Heart right ventricle (tissue), 16 donors: ENCODE results near the gene PEA15. TPM values are rescaled to one million over a fixed set of nuclear protein-coding genes. Genes with fewer than 3 reads are reported as not detected.
A peak's percentile ranks its signal among the peaks of the same experiment; 100 is the strongest.

ENCODE experiments used
- ATAC-seq, 8 donors: fragments of 200-7000 bp; cut with Tn5 transposase; one replicate each; pipeline ENCODE4 v1.9.1; 2020; ENCODE audit warnings: mild to moderate bottlenecking in 8 of 8, moderate library complexity in 8 of 8, moderate number of reproducible peaks in 1 of 8
- DNase-seq, 2 donors: peaks; one replicate each; pipeline ENCODE4 v3.0.0-alpha.2; 2020
- H3K27ac ChIP-seq, 10 donors: fragments of 200-600 bp; sonication (generic) in 2 of 10; one replicate each; pipeline versions ENCODE4 v1.5.0 to v1.8.0; 2020 to 2022; ENCODE audit warnings: mild to moderate bottlenecking in 3 of 10
- H3K27me3 ChIP-seq, 7 donors: fragments of 200-600 bp; one replicate each; pipeline ENCODE4 v1.8.0; 2021 to 2022; ENCODE audit warnings: mild to moderate bottlenecking in 2 of 7
- H3K36me3 ChIP-seq, 9 donors: fragments of 200-600 bp; sonication (generic) in 1 of 9; one replicate each; pipeline versions ENCODE4 v1.5.0 to v1.8.0; 2020 to 2022; ENCODE audit warnings: mild to moderate bottlenecking in 2 of 9
- H3K4me1 ChIP-seq, 9 donors: fragments of 200-600 bp; sonication (generic) in 1 of 9; one replicate each; pipeline versions ENCODE4 v1.5.0 to v1.8.0; 2020 to 2022; ENCODE audit warnings: mild to moderate bottlenecking in 4 of 9
- H3K4me3 ChIP-seq, 10 donors: fragments of 200-600 bp; sonication (generic) in 2 of 10; one replicate each; pipeline versions ENCODE4 v1.5.0 to v1.8.0; 2020 to 2022; ENCODE audit warnings: mild to moderate bottlenecking in 7 of 10, moderate library complexity in 2 of 10
- H3K9me3 ChIP-seq, 11 donors: fragments of 200-600 bp in 10 of 11; sonication (generic) in 2 of 11; one replicate each; pipeline versions ENCODE4 v1.5.0 to v1.8.0; 2013 to 2022; ENCODE audit warnings: mild to moderate bottlenecking in 2 of 11, control low read depth in 1 of 11, moderate library complexity in 1 of 11
- WGBS, 2 donors: extraction: QIAGEN DNeasy Blood & Tissue Kit; methylation state at CpG; one replicate each; pipeline ENCODE4 v1.1.7; 2013; ENCODE audit warnings: inconsistent platforms in 1 of 2; 5-methylcytosine and 5-hydroxymethylcytosine counted together
- intact Hi-C, 10 donors: fragments of 100-400 bp; cut with DNase I; formaldehyde crosslinking; loops; one replicate each; pipeline versions ENCODE4 v1.11.1 to v1.14.2; 2022
- polyA plus RNA-seq, 2 donors: library from polyadenylated mRNA; stranded (reverse); fragments of 200-250 nt; gene quantifications; one replicate each; pipeline ENCODE4 v1.2.3, GENCODE V29; 2013
- total RNA-seq, 10 donors: library from RNA; stranded (reverse); fragmentation: NEBNext Ultra II Directional in 3 of 10; extraction: Animal tissue kit (Norgen Biotek cat#: 25700) in 3 of 10; gene quantifications; one replicate each; pipeline versions ENCODE4 v1.2.1 to v1.2.4, GENCODE V29; 2021 to 2023
- TF ChIP-seq, protein P1 (sequence below), 9 donors: fragments of 200-600 bp; sonication (generic) in 2 of 9; IDR thresholded peaks; one replicate each; pipeline versions ENCODE4 v1.5.0 to v1.8.0; 2021 to 2022; ENCODE audit warnings: antibody characterized with exemption in 9 of 9, mild to moderate bottlenecking in 5 of 9, moderate library complexity in 1 of 9
- donor health status: Arrhythmogenic right ventricular cardiomyopathy.
- donor health status: ischemic (EF 13 %, LVEDD 7.1; RV severe dilation, severe dysfunction).
- donor health status: healthy with polysubstance abuse.
- donor health status: DM: no; HTN: yes; CAD: no.
- donor health status: DM: no; HTN: no; CAD: no.
- donor health status: ischemic (EF 25% LVEDD 6.9; RV normal size, moderate dysfunction).
- donor health status: ischemic (EF 25% LVEDD 5.7; RV mildly dilated, moderate dysfunction).
- donor health status: healthy.
- donor health status: DM: yes; HTN: yes; CAD: no.
- donor health status: Ischemic cardiomyopathy.
- donor health status: ischemic (EF 35%, LVEDD 5.7; RV mildly dilated, moderate dysfunction).
- donor health status: nonischemic (EF 11% LVEDD 7.7; RV severe dilation, severe dysfunction).
- donor health status: DM: yes; HTN: yes; CAD: no.
- donor health status: PGD.
- donor health status: ischemic (EF 29% LVEDD 5.4; RV normal size, mild dysfunction).
- donor health status: nonischemic (EF 23%, LVEDD 6.1; RV moderate dilation, normal function).

PEA15 gene
- total and polyA plus RNA-seq, 12 donors = 213 to 536 (median 271) TPM

DNA sequence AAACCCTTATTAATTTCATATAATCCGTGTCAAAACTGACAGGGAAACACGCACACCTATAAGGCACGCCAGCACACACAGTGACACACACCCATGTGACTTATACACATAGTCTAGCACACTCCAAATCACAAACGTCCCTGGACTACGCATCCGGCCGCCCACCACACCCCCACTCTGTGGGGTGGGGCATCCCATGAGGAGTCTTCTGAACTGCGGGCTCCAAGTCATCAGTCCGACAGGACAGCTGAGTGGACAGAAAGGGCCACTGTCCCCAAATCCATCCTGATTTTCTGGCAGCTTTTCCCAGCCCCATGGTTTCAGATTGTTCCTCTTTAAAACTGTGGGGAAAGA is 829 bp downstream of the PEA15 start:
- H3K27me3 ChIP-seq = no peaks in the 10 kb centered on the region
- H3K9me3 ChIP-seq = no peaks in the 10 kb centered on the region
- TF ChIP-seq, protein P1, sequence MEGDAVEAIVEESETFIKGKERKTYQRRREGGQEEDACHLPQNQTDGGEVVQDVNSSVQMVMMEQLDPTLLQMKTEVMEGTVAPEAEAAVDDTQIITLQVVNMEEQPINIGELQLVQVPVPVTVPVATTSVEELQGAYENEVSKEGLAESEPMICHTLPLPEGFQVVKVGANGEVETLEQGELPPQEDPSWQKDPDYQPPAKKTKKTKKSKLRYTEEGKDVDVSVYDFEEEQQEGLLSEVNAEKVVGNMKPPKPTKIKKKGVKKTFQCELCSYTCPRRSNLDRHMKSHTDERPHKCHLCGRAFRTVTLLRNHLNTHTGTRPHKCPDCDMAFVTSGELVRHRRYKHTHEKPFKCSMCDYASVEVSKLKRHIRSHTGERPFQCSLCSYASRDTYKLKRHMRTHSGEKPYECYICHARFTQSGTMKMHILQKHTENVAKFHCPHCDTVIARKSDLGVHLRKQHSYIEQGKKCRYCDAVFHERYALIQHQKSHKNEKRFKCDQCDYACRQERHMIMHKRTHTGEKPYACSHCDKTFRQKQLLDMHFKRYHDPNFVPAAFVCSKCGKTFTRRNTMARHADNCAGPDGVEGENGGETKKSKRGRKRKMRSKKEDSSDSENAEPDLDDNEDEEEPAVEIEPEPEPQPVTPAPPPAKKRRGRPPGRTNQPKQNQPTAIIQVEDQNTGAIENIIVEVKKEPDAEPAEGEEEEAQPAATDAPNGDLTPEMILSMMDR (IDR thresholded peaks at IDR 0.05) = no peak
- DNase-seq = peak in 1 of 2 donors; percentile 54
- H3K36me3 ChIP-seq = peaks cover 0 to 44% (median 0%) of the 10 kb centered on the region in 9 donors
- peak overlapping the region; percentile 73 to 98 (median 96) for H3K27ac ChIP-seq
- ATAC-seq = peak; percentile 45 to 79 (median 60)
- peaks cover 46 to 65% (median 59%) of the 10 kb centered on the region in 9 donors for H3K4me1 ChIP-seq
- intact Hi-C loops = loop anchor here in 1 of 10 donors (5.0 kb wide), 2 partner anchors 56 to 104 kb away; partner anchors contain the start of gene DCAF8
- 3 to 4% methylated on average over 9 of the region's 9 CpGs for WGBS, 2 donors
- peak overlapping the region; percentile 75 to 98 (median 90) for H3K4me3 ChIP-seq

DNA sequence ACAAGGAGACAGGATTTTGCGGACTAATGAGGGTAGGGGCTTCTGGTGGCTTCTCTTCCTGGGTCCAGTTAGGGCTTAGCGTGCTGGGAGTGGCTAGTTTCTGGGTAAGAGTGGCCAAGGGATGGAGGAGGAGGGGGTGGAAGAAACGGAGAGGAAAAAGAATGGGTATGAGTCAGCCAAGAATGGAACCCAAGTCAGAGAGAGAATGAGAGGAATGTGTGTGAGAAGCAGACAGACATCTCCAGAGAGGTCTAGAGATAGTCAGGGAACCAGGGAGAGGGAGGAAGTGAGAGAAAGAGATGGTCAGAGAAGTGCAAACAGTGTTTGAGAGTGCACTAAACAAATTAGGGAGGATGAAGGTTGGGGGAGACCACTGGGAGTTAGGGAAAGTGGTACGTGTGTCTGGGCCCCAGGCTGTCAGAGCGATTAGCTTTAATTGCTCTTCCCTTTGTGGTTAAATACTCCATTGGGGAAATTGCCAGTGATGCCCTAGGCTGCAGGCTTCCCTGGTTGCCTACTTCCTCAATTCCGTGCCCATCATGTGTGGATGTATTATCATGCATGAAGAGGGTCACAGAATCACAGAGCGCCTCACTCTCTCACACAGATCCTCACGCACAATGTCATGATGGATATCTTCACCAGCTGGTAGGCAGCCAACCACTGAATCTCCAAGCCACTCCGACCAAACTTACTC is 1.4 kb downstream of the PEA15 start:
- Histone ChIP-seq H3K4me3 (peak overlapping the region in 9 of 10 donors; percentile 75 to 98 (median 90)), H3K27me3 (no peaks in the 10 kb centered on the region), H3K36me3 (peaks cover 0 to 50% (median 5%) of the 10 kb centered on the region in 9 donors), H3K4me1 (peaks cover 46 to 66% (median 61%) of the 10 kb centered on the region in 9 donors), H3K9me3 (no peaks in the 10 kb centered on the region), H3K27ac (peak overlapping the region; percentile 73 to 98 (median 96))
- no peak for DNase-seq
- intact Hi-C loops = loop anchor here in 1 of 10 donors (5.0 kb wide), 2 partner anchors 56 to 104 kb away; partner anchors contain the start of gene DCAF8
- TF ChIP-seq, protein P1 (IDR thresholded peaks at IDR 0.05) = no peak
- 47 to 48% methylated on average over 9 of the region's 9 CpGs for WGBS, 2 donors
- no peak for ATAC-seq

DNA sequence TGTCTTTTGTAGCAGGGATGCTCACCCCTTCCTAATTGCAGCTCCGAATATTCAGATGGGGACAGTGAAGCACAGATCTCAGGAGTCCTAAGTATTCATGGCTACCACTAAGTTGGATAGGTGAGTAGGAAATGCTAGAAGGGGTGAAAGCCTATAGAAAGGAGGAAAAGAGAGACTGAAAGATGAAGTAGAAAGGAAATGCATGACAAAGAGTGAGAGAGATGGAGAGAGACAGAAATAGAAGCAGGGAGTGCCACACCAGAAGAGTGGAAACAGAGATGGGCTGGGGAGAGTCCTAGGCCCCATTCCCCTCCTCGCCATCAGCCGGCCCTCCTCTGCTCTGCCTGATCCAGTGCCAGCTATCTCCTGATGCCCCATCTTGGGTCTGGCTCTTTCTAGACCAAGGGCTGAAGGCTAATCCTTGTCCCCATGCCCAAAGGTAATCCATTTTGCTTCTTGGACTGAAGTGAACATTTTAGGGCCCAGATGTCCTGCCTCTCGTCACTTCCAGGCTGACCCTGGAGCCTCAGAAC is 2.0 kb downstream of the PEA15 start:
- peak overlapping the region in 2 of 10 donors; percentile 89 to 94 for H3K4me3 ChIP-seq
- H3K9me3 ChIP-seq = no peaks in the 10 kb centered on the region
- no peak for ATAC-seq
- no peaks in the 10 kb centered on the region for H3K27me3 ChIP-seq
- 64 to 75% methylated on average over 4 of the region's 4 CpGs for WGBS, 2 donors
- no peak for DNase-seq
- intact Hi-C loops = loop anchor here in 1 of 10 donors (5.0 kb wide), 2 partner anchors 55 to 105 kb away; partner anchors contain the start of gene DCAF8
- H3K4me1 ChIP-seq = peaks cover 46 to 69% (median 63%) of the 10 kb centered on the region in 9 donors
- H3K27ac ChIP-seq = peak overlapping the region; percentile 24 to 98 (median 96)
- peaks cover 0 to 56% (median 11%) of the 10 kb centered on the region in 9 donors for H3K36me3 ChIP-seq
- TF ChIP-seq, protein P1 (IDR thresholded peaks at IDR 0.05) = no peak

DNA sequence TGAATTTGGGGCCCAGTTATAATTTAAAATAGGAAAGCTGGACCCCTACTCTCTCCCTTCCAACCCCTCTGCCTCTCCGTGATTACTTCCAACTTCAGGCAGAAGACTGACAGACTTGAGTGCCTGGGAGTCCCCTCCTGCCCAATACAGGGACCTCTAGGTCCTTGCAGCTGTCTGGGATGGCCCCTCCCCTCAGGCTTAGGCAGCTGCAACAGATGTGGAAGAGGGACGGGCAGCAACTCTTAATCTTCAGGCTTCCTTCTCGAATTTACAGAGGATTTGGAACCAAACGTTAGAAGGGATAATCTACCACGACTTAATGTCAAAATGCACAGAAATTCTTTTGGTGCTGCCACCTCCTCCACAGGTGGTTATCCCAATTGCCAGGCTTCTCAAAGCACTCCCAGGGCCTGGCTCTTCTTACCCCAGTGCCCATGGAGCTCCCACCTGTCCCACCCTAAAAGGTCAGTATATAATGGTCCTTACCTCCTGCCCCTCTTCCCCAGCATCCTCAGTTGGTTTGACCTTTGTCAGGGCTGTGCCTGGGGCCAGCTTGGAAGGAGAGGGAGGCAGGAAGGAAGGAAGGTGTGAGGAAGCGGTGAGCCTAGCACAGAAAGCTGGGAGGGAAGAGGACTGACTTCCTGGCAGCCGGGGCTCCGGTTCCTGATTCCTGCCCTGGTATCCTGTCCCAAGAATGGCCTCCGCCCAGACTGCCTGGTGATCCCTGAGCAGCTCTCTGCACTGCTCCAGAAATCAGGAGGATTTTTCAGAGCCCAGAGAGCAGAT is 2.8 kb downstream of the PEA15 start:
- Histone ChIP-seq H3K9me3 (no peaks in the 10 kb centered on the region), H3K27me3 (no peaks in the 10 kb centered on the region), H3K36me3 (peaks cover 0 to 64% (median 18%) of the 10 kb centered on the region in 9 donors), H3K4me1 (peaks cover 46 to 69% (median 63%) of the 10 kb centered on the region in 9 donors), H3K27ac (peak overlapping the region; percentile 24 to 98 (median 94)), H3K4me3 (peak overlapping the region in 5 of 10 donors; percentile 8 to 17 (median 14))
- intact Hi-C loops = loop anchor here in 1 of 10 donors (5.0 kb wide), 2 partner anchors 54 to 106 kb away; partner anchors contain the start of gene DCAF8
- peak; percentile 38 for DNase-seq
- ATAC-seq = peak in 3 of 8 donors; percentile 21 to 50 (median 23)
- WGBS, 2 donors = 36 to 56% methylated on average over 9 of the region's 9 CpGs
- TF ChIP-seq, protein P1 (IDR thresholded peaks at IDR 0.05) = no peak
